ENCODE data around the gene HOGA1. TPM values are rescaled to one million over a fixed set of nuclear protein-coding genes. Genes with fewer than 3 reads are reported as not detected.
"Not testable (repeated sequence)": the region's sequence is repeated elsewhere in the genome, so short reads cannot be mapped to it uniquely, and the experiment has no call there.

The HOGA1 gene
- total and polyA plus RNA-seq, 8 donors: 0.85 to 2.2 (median 1.3) TPM

DNA sequence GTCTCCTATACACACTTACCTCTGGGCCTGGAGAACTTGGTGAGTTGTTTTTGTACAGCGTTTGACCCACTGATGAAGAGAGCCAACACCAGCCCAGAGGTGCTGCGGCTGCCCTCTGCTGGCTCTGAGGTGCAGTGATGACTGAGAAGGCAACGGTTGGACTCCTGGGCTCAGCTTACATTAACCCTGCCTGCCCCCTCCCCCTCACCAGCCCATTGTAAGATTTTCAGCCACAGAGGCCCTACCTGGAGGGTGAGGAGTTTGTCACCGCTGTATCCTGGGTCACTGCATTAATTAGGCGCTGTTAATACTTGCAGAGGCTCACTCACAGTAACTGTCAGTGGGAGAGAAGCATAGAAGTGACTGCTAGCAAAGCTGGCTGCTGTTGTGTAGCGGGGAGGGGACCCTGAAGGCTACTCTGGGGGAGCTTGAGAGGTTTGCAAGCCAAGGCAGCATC lies 30.6 kb upstream of the HOGA1 start:
- peak in 2 of 4 donors; percentile 69 to 88 for DNase-seq
- TF ChIP-seq, protein P1, sequence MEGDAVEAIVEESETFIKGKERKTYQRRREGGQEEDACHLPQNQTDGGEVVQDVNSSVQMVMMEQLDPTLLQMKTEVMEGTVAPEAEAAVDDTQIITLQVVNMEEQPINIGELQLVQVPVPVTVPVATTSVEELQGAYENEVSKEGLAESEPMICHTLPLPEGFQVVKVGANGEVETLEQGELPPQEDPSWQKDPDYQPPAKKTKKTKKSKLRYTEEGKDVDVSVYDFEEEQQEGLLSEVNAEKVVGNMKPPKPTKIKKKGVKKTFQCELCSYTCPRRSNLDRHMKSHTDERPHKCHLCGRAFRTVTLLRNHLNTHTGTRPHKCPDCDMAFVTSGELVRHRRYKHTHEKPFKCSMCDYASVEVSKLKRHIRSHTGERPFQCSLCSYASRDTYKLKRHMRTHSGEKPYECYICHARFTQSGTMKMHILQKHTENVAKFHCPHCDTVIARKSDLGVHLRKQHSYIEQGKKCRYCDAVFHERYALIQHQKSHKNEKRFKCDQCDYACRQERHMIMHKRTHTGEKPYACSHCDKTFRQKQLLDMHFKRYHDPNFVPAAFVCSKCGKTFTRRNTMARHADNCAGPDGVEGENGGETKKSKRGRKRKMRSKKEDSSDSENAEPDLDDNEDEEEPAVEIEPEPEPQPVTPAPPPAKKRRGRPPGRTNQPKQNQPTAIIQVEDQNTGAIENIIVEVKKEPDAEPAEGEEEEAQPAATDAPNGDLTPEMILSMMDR (IDR thresholded peaks at IDR 0.05): peak; percentile 69 to 71
- peaks cover 0 to 6% of the 10 kb centered on the region in 2 donors for H3K4me1 ChIP-seq
- intact Hi-C loops (cut with DNase I): loop anchor here in 1 of 2 donors (5.0 kb wide), 1 partner anchor 91 kb away; no protein-coding TSS in a partner anchor
- no peaks in the 10 kb centered on the region for H3K27me3 ChIP-seq
- ATAC-seq: peak; percentile 95
- H3K36me3 ChIP-seq: no peaks in the 10 kb centered on the region
- no peak overlapping the region for H3K27ac ChIP-seq
- H3K9me3 ChIP-seq: peaks cover 0 to 3% of the 10 kb centered on the region in 2 donors
- H3K4me3 ChIP-seq: no peak overlapping the region

DNA sequence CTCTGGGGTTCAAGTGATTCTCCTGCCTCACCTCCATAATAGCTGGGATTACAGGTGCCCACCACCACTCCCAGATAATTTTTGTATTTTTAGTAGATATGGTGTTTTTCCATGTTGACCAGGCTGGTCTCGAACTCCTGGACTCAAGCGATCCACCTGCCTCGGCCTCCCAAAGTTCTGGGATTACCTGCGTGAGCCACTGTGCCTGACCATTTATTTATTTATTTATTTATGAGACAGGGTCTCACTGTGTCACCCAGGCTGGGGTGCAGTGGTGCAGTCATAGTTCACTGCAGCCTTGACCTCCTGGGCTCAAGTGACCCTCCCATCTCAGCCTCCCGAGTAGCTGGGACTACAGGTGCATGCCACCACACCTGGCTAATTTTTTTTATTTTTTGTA lies 29.9 kb upstream of the HOGA1 start:
- H3K9me3 ChIP-seq, H3K27ac ChIP-seq, DNase-seq, H3K27me3 ChIP-seq, ATAC-seq, H3K36me3 ChIP-seq, H3K4me3 ChIP-seq, H3K4me1 ChIP-seq: not testable (repeated sequence)
- intact Hi-C loops (cut with DNase I): loop anchor here in 1 of 2 donors (5.0 kb wide), 1 partner anchor 92 kb away; no protein-coding TSS in a partner anchor

GRCh38 chr10:97555541-97555940 lies 28.6 kb upstream of the HOGA1 start:
- H3K27me3 ChIP-seq; H3K27ac ChIP-seq; H3K36me3 ChIP-seq; H3K9me3 ChIP-seq; intact Hi-C loops (cut with DNase I); H3K4me3 ChIP-seq; ATAC-seq; H3K4me1 ChIP-seq: not testable (repeated sequence)
- DNase-seq: peak in 1 of 4 donors; percentile 2

DNA sequence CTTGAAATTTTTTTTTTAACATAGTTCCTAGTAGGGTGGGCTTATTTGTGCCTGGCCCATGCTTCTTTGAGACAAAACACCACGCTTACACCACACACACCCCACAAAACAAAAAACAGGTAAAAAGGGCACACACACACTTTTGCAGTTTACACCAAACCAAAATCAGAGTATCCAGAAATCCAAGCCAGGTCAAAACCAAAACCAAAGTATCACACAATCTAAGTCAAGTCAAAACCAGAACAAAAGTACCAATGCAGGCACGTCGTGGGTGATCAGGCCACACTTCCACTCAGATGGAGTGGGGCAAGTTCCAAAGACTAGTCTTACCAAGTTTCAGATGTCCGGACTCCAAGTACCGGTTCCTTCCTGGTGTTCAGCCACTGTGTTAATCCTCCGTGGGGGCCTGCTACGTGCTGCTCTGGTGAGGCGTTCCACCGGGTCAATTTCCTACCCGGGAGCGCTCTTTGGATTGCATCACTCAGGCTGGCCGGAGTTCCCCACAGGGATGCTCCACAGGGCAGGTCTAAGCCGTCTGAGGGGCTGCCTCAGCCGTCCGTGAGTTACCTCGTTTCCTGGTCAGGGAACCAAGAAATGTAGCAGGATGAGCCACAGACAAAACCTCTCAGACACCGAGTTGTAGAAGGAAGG lies 23.3 kb upstream of the HOGA1 start:
- DNase-seq: peak in 1 of 4 donors; percentile 24
- H3K36me3 ChIP-seq; intact Hi-C loops (cut with DNase I); ATAC-seq; H3K4me1 ChIP-seq; H3K9me3 ChIP-seq; H3K27me3 ChIP-seq; H3K27ac ChIP-seq; H3K4me3 ChIP-seq: not testable (repeated sequence)

DNA sequence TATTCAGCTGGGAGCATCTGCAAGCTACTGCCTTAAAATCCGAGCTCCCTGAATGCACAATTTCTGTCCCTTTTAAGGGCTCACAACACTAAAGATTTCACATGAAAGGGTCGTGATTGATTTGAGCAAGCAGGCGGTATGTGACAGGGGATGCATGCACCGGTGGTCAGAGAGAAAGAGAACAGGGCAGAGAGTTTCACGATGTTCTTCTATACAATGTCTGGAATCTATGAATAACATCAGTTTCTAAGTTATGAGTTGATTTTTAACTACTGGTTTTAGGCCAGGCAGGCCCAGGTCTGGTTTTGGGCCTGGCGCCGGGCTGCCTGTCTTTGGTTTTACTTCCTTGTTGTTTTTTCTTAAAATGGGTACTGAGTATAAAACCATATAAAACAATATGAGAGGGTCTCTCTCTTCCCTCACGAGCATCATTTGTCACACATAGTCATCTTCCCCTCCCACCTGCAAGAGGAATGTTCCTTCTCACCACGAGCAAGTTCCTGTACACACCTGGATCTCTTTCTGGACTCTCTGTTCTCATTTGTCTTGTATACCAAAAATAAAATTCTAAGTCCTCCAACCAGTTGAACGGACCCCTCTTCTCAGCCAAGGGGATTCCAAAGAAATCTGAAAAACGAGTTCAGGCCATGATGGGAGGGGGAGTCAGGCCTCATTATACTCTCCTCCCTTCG lies 22.7 kb upstream of the HOGA1 start:
- H3K36me3 ChIP-seq; ATAC-seq; H3K27me3 ChIP-seq; H3K4me1 ChIP-seq; H3K9me3 ChIP-seq; H3K4me3 ChIP-seq; H3K27ac ChIP-seq; intact Hi-C loops (cut with DNase I): not testable (repeated sequence)
- DNase-seq: peak in 1 of 4 donors; percentile 1

DNA sequence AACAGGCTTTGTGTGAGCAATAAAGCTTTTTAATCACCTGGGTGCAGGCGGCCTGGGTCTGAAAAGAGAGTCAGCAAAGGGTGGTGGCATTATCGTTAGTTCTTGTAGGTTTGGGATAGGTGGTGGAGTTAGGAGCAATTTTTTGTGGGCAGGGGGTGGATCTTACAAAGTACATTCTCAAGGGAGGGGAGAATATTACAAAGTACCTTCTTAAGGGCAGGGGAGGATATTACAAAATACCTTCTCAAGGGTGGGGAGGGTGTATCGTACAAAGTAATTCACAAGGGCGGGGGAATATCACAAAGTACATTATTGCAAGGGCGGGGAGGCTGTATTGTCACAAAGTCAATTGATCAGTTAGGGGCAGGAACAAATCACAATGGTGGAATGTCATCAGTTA lies 21.9 kb upstream of the HOGA1 start:
- intact Hi-C loops (cut with DNase I); DNase-seq; H3K4me1 ChIP-seq; H3K27me3 ChIP-seq; H3K4me3 ChIP-seq; H3K27ac ChIP-seq; H3K9me3 ChIP-seq; ATAC-seq; H3K36me3 ChIP-seq: not testable (repeated sequence)

DNA sequence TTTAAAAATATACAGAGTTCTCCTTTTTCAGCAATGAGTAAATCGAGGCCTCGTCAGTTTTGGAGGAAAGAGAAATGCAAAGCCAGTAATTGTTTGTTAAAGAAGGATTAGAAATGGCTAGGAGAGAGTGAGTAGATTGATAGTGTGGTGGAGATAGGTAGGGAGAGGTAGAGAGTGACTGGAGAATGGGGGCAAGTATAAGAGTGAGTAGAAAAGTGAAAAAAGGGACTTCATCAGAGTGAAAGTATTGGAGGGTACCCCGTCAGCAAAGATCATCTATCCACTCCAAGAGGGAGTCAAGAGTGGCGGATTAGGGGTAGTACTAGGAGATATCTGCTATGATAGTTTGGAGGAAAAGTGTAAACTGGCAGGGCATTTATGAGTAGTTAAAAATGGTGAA lies 20.9 kb upstream of the HOGA1 start:
- no peak for DNase-seq
- intact Hi-C loops (cut with DNase I): no loop called here

More for the DNA sequence above, 20.9 kb upstream of the HOGA1 start:
- H3K4me1 ChIP-seq: no peaks in the 10 kb centered on the region
- H3K27me3 ChIP-seq: no peaks in the 10 kb centered on the region
- H3K36me3 ChIP-seq: peaks cover 0 to 7% of the 10 kb centered on the region in 2 donors
- no peak for ATAC-seq
- TF ChIP-seq, protein P1 (IDR thresholded peaks at IDR 0.05): no peak
- no peak overlapping the region for H3K4me3 ChIP-seq
- no peak overlapping the region for H3K27ac ChIP-seq
- H3K9me3 ChIP-seq: no peaks in the 10 kb centered on the region

All from left lung (tissue), 10 donors.